DMS153 (cell line): ENCODE data around the gene LPAR2.
"Not testable (repeated sequence)": the region's sequence is repeated elsewhere in the genome, so short reads cannot be mapped to it uniquely, and the experiment has no call there.

Experiments
- DNase-seq: peaks from one replicate; lab custom pipeline; 2025; lab: John Stamatoyannopoulos, UW

The LPAR2 gene

GRCh38 chr19:19627621-19628500 is at the start of gene LPAR2:
Gene LPAR2, minus strand, starts transcription at chr19:19628220. Its CDS starts 945 bp downstream, at chr19:19627275.
- peak; percentile 48 for DNase-seq

GRCh38 chr19:19677579-19677978 is 49.6 kb upstream of the LPAR2 start:
- DNase-seq, result no peak

- no peak for DNase-seq
Measured at GRCh38 chr19:19674315-19674714, 46.3 kb upstream of the LPAR2 start.

GRCh38 chr19:19672816-19673215 is 44.8 kb upstream of the LPAR2 start:
- DNase-seq, result no peak

GRCh38 chr19:19670070-19670551 is 42.1 kb upstream of the LPAR2 start:
- DNase-seq, result no peak

GRCh38 chr19:19668230-19669012 is 40.4 kb upstream of the LPAR2 start, which contains the start of gene ZNF101:
Gene ZNF101, plus strand, starts transcription at chr19:19668839. Its CDS starts 125 bp downstream, at chr19:19668964.
- peak; percentile 79 for DNase-seq

- not testable (repeated sequence) for DNase-seq
Measured at GRCh38 chr19:19665420-19665948, 37.5 kb upstream of the LPAR2 start.

- peak; percentile 95 for DNase-seq
Measured at GRCh38 chr19:19663256-19664120, 35.5 kb upstream of the LPAR2 start, which contains the start of gene ATP13A1. Gene ATP13A1, minus strand, starts transcription at chr19:19663676. Its CDS starts 10 bp downstream, at chr19:19663666.

- no peak for DNase-seq
Measured at GRCh38 chr19:19662871-19663255, 34.8 kb upstream of the LPAR2 start.

- no peak for DNase-seq
Measured at GRCh38 chr19:19662344-19662743, 34.3 kb upstream of the LPAR2 start.

GRCh38 chr19:19661675-19662251 is 33.7 kb upstream of the LPAR2 start:
- DNase-seq, result no peak

- DNase-seq, result no peak
Measured at GRCh38 chr19:19661141-19661674, 33.2 kb upstream of the LPAR2 start.

- no peak for DNase-seq
Measured at GRCh38 chr19:19659646-19660245, 31.7 kb upstream of the LPAR2 start.

GRCh38 chr19:19657397-19657783 is 29.4 kb upstream of the LPAR2 start:
- no peak for DNase-seq

- no peak for DNase-seq
Measured at GRCh38 chr19:19656451-19657396, 28.7 kb upstream of the LPAR2 start.

GRCh38 chr19:19655641-19656343 is 27.8 kb upstream of the LPAR2 start:
- no peak for DNase-seq

GRCh38 chr19:19655051-19655594 is 27.1 kb upstream of the LPAR2 start:
- DNase-seq, result no peak

GRCh38 chr19:19654441-19654840 is 26.4 kb upstream of the LPAR2 start:
- no peak for DNase-seq
